ENCODE measurements around the gene ETV6.
"Not testable (repeated sequence)": the region's sequence is repeated elsewhere in the genome, so short reads cannot be mapped to it uniquely, and the experiment has no call there.

The ETV6 gene

GRCh38 chr12:11905534-11905933, 256.1 kb downstream of the ETV6 start:
- in situ Hi-C loops (cut with MboI; ENCODE audit: low sequenced_read_pairs), result no loop called here

GRCh38 chr12:11906286-11906935, 256.9 kb downstream of the ETV6 start:
- in situ Hi-C loops (cut with MboI; ENCODE audit: low sequenced_read_pairs), result no loop called here

GRCh38 chr12:11907625-11908024, 258.2 kb downstream of the ETV6 start:
- in situ Hi-C loops (cut with MboI; ENCODE audit: low sequenced_read_pairs), result no loop called here

GRCh38 chr12:11909406-11909805, 259.9 kb downstream of the ETV6 start:
- in situ Hi-C loops (cut with MboI; ENCODE audit: low sequenced_read_pairs), result not testable (repeated sequence)

- in situ Hi-C loops (cut with MboI; ENCODE audit: low sequenced_read_pairs), result no loop called here
Measured at GRCh38 chr12:11916113-11916512, 266.6 kb downstream of the ETV6 start.

DNA sequence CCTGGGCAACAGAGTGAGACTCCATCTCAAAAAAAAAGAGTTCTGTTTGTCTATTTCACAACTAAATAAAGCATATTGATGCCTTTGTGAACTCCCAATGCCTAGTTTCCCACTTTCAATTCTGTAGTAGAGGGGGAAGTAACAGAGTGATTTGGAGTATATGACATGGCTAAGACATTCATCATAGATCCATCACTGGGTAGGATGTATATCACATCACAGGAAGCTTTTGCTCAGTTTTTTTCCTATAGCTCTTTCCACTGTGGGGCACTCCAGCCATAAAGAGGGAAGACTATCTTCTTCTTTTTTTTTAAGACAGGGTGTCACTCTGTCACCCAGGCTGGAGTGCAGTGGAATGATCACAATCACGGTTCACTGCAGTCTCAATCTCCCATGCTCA, 267.3 kb downstream of the ETV6 start:
- in situ Hi-C loops (cut with MboI; ENCODE audit: low sequenced_read_pairs), result no loop called here

DNA sequence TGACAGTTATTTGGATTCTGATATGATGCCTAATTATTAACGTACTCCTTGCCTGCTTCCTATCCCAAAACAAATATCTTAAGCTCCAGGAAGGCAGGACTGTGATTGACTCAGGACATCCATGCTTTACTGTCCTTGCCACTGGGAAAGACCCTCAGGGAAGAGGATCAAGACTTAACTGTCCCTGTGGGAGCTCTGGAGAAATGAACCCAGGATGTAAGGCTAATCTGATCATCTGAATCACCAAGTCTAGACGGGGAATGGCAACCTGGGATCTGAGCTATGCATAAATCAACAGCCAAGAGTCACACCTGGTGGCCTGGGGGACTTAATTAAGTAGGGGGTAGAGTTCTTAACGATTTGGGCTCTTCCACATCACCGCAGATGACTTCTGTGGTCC, 268.0 kb downstream of the ETV6 start:
- in situ Hi-C loops (cut with MboI; ENCODE audit: low sequenced_read_pairs), result no loop called here

DNA sequence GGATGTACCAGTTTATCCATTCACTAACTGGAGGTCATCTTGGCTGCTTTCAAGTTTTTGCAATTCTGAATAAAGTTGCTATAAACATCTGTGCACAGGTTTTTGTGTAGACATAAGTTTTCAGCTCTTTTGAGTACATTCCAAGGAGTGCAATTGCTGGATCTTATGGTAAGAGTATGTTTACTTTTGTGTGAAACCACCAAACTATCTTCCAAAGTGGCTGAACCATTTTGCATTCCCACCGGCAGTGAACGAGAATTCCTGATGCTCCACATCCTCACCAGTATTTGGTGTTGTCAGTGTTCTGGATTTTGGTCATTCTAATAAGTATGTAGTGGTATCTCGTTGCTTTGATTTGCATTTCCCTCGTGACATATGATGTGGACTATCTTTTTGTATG, 270.8 kb downstream of the ETV6 start:
- in situ Hi-C loops (cut with MboI; ENCODE audit: low sequenced_read_pairs), result no loop called here

GRCh38 chr12:11922361-11922760, 272.9 kb downstream of the ETV6 start:
- in situ Hi-C loops (cut with MboI; ENCODE audit: low sequenced_read_pairs), result no loop called here

DNA sequence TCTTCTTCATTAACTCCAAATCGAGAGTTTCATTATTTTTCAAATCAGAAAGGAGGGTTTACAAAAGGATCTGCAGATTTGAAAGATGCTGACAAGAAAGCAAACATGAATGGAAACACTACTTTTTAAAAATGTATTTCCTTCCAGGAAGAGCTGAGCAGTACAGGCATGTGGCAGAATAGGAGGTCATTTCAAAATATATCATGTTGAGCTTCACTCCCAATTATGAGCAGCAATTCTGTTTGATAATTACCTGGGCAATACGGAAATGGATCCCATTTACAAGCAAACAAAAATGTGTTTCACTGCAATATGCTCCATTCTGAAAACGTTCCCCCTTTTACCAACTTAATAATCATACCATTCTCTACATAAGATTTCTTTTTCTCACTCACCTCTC, 273.6 kb downstream of the ETV6 start:
- in situ Hi-C loops (cut with MboI; ENCODE audit: low sequenced_read_pairs), result no loop called here

DNA sequence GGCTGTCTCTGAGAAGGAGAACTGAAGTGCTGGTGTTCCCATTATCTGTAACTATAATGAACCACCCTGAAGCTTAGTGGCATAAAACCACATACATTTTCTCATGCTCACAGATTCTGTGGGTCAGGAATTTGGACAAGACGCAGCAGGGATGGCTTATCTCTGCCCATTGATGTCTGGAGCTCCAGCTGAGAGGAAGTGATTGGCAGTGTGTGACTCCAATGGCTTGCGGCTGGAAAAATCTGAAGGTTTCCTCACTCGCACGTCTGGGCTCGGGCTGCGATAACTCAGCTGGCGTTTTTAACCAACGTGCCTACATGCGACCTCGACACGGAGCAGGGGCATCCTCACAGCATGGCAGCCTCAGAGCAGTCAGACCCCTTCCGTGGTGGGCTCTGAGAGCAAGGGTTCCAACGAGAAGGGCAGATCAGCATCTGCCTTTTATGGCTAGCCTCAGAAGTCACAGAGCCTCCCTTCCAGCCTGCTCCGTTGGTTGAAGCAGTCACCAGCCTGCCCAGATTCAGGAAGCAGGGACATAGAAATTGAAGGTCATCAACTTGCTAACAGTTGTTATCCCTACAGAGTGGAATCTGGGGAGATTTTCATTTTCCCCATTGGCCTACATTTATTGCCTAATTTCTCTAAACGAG, 277.9 kb downstream of the ETV6 start:
- in situ Hi-C loops (cut with MboI; ENCODE audit: low sequenced_read_pairs), result no loop called here

DNA sequence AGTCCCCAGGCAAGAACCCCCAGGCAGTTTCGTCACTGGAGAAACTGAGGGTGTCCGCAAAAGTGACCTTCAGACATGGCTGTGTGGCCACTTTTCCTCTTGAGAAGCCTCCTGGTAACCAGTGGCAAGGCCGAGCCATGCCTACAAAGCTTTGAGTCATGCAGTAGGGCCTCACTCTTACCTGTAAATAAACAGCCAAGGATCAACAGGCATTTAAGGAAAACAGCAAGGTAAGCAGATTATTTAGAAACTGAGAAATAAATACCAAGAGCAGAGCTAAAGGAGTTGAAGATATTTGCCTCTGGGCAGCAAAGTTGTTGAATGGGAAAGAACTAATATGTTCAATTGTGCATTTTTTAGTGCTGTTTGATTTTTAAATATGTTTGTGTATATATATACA, 280.2 kb downstream of the ETV6 start:
- in situ Hi-C loops (cut with MboI; ENCODE audit: low sequenced_read_pairs), result no loop called here

GRCh38 chr12:11939223-11939622, 289.7 kb downstream of the ETV6 start:
- in situ Hi-C loops (cut with MboI; ENCODE audit: low sequenced_read_pairs), result no loop called here

GRCh38 chr12:11941606-11942337, 292.3 kb downstream of the ETV6 start:
- in situ Hi-C loops (cut with MboI; ENCODE audit: low sequenced_read_pairs), result no loop called here

DNA sequence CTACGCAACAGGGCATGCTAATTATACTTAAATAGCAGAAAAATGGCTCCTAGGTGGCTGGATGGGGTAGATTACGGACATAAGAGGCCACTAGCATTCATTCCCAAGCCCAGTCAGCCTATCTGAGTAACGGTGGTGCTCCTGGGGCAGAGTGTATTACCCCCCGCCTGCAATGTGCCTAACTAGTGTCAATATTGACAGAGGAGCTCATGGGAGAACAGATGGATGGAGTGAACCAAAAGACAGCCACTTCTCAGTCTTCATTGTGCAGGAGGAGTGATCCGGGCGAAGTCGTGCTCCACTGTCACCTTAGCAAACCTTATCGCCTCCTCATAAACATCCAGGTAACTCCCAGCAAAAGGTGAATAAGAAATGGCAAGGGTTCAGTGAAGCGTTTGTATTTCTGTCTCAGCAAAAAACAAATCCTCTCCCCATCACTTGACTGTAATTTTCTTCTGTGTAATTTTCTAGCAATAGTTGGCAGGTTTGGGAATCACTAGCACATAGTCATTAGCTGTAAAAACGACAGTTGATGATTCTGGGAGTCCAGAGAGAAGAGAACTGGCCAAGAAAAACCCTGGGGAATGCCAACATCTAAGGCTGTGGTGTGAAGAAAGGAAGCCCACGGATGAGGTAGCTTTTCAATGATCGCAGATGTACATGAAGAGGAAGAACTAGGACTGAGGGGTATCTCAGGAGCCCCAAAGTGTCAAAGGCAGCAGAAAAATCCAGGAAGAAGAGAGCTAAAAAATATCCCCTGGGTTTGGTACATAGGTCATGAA, 294.6 kb downstream of the ETV6 start:
- in situ Hi-C loops (cut with MboI; ENCODE audit: low sequenced_read_pairs), result no loop called here

Data from HL-60/S4 (cell line).